GM21723 (cell line): ENCODE data around the gene FOSB.

Experiments used
- ATAC-seq: cut with Tn5 transposase; IDR thresholded peaks from one replicate; pipeline ENCODE4 v1.9.1; 2021; ENCODE audit warnings: mild to moderate bottlenecking, moderate library complexity; ENCODE audit not compliant: unreplicated experiment

FOSB gene

GRCh38 chr19:45478454-45479238 lies 10.8 kb downstream of the FOSB start:
- ATAC-seq, result peak; percentile 73

DNA sequence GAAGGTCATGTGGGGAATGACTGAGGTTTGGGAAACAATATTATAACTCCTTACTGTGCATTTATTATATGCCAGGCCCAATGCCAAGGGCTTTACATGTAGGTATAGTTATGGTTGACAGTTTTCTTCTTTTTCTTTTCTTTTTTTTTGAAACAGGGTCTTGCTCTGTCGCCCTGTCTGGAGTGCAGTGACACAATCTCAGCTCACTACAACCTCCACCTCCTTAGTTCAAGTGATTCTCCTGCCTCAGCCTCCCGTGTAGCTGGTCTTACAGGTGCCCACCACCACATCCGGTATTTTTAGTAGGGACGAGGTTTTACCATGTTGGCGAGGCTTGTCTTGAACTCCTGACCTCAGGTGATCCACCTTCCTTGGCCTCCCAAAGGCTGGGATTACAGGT lies 15.2 kb downstream of the FOSB start:
- no peak for ATAC-seq

DNA sequence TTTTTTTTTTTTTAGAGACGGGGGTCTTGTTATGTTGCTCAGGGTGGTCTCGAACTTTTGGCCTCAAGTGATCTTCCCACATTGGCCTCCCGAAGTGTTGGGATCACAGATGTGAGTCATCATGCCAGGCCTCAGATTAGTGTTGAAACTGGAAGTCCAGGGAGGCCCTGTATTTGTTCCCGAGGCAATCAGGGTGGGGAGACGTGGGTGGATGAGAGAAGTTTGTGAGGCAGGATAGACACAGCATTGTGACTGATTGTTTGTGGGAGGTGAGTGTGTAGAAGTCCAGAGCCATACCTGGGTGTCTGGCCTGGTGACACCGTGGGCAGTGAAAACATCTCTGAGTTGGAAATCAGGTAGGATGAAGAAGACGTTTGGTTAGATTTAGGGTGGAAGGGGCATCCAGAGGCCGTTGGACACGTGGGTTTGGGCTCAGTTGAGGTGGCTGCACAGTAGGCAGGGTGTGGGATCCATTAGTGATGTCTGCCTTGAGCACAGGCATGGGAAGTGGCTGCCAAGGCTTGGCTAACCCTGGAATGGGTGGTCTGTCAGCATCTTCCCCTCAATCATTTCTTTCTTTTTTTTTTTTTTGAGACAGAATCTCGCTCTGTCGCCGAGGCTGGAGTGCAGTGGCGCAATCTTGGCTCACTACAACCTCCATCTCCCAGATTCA lies 16.6 kb downstream of the FOSB start:
- ATAC-seq, result no peak

GRCh38 chr19:45485305-45486077 lies 17.7 kb downstream of the FOSB start:
- ATAC-seq, result peak; percentile 88

- ATAC-seq, result no peak
Observed at GRCh38 chr19:45488708-45489107, 20.9 kb downstream of the FOSB start.

DNA sequence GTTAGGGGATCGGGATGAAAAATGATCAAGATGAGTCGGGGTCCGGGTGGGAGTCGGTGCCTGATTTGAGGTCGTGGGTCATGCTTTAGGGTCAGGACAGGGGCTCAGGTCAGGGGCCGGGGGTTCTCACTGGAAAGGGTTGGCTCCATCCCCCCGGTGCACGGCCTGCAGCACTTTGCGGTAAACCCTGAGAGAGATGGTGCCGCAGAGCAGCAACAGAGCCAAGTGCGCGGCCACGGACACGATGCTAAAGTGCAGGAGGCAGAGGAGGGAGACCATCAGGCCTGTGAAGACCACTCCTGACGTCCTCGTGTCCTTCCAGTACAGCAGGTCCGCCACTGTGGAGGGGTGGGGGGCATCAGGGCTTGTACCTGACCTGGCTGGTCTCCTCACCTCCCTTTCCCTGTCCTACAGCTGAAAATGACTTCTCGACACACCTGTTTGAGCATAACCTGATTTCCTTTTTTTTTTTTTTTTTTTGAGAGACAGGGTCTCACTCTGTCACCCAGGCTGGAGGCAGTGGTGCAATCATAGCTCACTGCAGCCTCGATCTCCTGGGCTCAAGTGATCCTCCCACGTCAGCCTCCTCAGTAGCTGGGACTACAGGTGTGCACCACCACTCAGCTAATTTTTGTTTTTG lies 21.5 kb downstream of the FOSB start:
- no peak for ATAC-seq

- ATAC-seq, result no peak
Observed at GRCh38 chr19:45492137-45492626, 24.4 kb downstream of the FOSB start.

- ATAC-seq, result no peak
Observed at GRCh38 chr19:45492627-45493470, 25.1 kb downstream of the FOSB start.

DNA sequence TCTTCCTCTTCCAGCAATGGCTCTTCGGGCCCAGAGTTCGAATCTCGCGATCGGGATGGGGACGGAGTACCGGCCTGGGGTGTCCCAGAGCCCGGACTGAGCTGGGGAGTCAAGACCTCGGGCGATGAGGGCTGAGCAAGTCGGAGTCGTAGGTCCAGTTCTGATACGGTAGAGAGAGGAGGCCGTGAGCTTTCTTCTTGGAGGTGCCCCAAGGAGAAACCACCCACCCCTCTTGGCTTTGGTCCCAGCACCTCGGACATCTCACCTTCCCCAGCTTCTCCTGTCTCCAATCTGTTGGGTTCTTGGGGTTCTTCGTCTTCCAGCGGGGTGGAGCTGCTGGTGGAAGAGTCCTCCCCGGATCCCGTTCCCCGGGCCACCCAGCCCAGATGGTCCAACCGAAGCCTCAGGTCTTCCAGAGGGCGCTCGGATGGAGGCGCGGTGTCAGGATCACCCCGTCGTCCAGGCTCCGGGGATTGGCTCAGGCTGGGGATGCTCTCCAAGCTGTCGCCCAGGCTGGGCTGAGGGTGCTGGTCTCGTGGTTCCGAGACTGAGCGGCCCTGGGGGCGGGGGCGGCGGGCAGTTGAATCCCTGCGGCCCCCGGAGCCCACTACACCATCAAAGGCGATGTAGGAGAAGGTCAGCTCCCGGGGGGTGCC lies 26.6 kb downstream of the FOSB start:
- ATAC-seq, result no peak

DNA sequence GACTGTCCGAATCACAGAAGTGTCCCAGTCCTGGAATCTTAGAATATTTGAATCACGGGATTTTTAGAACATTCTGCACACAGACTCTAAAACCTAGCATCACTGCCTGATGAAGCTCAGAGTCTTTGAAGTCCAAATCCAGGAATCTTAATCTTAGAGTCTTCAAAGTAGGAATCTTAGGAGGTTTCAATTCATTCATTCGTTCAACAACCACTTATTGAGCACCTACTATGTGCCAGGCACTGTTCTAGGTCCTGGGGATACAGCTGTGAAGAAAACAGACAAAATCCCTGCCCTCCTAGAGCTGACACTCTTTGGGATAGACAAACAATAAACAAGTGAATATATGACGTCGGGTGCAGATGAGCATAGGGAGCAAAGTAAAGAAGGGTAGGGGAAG lies 27.4 kb downstream of the FOSB start:
- ATAC-seq, result no peak

GRCh38 chr19:45496349-45496953 lies 28.7 kb downstream of the FOSB start:
- ATAC-seq, result peak; percentile 23

GRCh38 chr19:45497791-45498190 lies 30.0 kb downstream of the FOSB start:
- no peak for ATAC-seq

GRCh38 chr19:45498411-45499195 lies 30.8 kb downstream of the FOSB start, which contains the start of gene PPM1N:
Gene PPM1N, plus strand, starts transcription at chr19:45498443. Its CDS starts 30 bp downstream, at chr19:45498473.
- no peak for ATAC-seq

DNA sequence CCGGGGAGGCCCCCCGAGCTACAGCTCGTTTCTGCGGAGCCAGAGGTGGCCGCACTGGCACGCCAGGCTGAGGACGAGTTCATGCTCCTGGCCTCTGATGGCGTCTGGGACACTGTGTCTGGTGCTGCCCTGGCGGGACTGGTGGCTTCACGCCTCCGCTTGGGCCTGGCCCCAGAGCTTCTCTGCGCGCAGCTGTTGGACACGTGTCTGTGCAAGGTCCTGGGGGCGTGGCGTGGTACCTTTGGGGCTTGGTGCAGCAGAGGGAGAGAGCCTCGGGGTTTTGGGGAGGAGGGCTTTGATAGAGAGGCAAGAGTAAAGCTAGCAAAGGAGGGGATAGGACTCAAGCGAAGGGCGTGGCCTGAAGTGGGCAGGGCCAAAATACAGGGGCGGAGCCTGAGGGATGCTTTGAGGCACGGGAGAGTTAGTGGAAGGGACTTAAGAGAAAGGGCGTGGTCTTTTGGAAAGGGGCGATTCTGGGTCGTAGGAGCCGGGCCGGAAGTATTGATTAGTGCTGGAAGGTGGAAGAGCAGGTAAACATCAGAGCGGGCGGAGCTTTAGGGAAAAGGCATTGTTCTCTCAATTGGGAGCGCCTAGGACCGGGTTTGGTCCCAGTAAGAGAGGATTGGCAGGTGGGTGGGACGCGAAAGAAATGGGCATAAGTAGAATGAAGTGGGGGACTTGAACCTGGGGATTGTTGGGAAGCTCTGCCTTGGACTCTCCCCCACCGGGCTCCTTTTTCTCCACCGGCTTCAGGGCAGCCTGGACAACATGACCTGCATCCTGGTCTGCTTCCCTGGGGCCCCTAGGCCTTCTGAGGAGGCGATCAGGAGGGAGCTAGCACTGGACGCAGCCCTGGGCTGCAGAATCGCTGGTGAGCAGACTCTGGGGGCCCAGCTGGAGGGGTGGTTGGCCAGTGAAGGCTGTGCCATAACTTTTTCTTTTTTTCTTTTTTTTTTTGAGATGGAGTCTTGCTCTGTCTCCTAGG lies 31.7 kb downstream of the FOSB start:
- ATAC-seq, result no peak

DNA sequence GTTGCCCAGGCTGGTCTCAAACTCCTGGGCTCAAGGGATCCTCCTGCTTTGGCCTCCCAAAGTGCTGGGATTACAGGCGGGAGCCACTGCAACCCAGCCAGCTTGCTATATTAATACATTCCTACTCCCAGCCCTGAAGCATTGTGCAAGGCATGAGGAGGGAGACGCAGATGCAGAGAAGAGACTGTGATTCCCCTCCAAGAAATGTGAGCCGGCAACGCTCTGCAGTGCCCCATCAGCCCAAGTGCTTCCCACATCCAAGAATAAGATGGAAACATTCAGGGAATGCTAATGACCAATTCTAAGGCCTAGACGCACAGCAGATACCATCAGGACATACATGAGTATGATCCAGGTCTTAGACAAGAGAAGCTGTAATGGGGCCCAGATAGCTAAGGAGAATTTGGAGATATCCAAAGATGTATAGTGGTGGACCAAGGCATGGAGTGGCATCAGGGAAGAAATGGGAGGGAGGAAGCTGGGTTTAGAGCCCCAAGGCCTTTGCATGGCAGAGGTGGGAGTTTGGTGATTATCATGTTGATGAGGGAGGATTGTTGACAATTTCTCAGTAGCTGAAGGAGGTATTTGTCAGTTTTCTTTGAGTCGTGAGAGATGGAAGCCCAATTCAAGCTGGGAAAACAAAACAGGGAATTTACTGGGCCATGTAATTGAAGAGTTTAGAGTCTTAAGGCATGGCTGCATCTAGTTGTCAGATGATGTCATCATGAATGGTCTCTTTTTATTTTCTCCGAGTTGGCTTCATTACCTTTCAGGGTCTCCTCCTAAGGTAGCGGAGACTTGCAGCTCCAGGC lies 33.3 kb downstream of the FOSB start:
- ATAC-seq, result no peak

- no peak for ATAC-seq
Observed at GRCh38 chr19:45501730-45502014, 33.9 kb downstream of the FOSB start.

GRCh38 chr19:45502111-45502510 lies 34.3 kb downstream of the FOSB start:
- no peak for ATAC-seq
